Measurements from ENCODE around the gene ZNF580.

ZNF580 gene

GRCh38 chr19:55667006-55667381 is 26.2 kb downstream of the ZNF580 start:
- Histone ChIP-seq H3K79me2 (ENCODE audit: insufficient read depth, low read length) (peaks cover 96% of the 10 kb centered on the region), H3K4me2 (ENCODE audit: low read depth, low read length, poor library complexity, severe bottlenecking) (no peak overlapping the region), H4K20me1 (ENCODE audit: insufficient read depth, low read length, poor library complexity, severe bottlenecking) (peaks cover 92% of the 10 kb centered on the region), H2AFZ (ENCODE audit: low read length) (no peak overlapping the region), H3K9ac (ENCODE audit: low read depth, low read length, poor library complexity, severe bottlenecking) (no peak overlapping the region), H3K27me3 (ENCODE audit: insufficient read depth, low read length, poor library complexity, severe bottlenecking) (no peaks in the 10 kb centered on the region), H3K4me3 (ENCODE audit: low read length, poor library complexity, severe bottlenecking) (no peak overlapping the region), H3K9me3 (ENCODE audit: insufficient read depth, low read depth, low read length) (no peaks in the 10 kb centered on the region), H3F3A (ENCODE audit: low read depth) (no peaks in the 10 kb centered on the region), H3K36me3 (ENCODE audit: insufficient read depth, low read length) (peaks cover 90% of the 10 kb centered on the region), H3K4me1 (ENCODE audit: insufficient read depth, low read length, poor library complexity, severe bottlenecking) (no peaks in the 10 kb centered on the region), H3K9me2 (replicated peaks; ENCODE audit: low read depth, low read length) (no peaks in the 10 kb centered on the region)
- TF ChIP-seq, protein P1, sequence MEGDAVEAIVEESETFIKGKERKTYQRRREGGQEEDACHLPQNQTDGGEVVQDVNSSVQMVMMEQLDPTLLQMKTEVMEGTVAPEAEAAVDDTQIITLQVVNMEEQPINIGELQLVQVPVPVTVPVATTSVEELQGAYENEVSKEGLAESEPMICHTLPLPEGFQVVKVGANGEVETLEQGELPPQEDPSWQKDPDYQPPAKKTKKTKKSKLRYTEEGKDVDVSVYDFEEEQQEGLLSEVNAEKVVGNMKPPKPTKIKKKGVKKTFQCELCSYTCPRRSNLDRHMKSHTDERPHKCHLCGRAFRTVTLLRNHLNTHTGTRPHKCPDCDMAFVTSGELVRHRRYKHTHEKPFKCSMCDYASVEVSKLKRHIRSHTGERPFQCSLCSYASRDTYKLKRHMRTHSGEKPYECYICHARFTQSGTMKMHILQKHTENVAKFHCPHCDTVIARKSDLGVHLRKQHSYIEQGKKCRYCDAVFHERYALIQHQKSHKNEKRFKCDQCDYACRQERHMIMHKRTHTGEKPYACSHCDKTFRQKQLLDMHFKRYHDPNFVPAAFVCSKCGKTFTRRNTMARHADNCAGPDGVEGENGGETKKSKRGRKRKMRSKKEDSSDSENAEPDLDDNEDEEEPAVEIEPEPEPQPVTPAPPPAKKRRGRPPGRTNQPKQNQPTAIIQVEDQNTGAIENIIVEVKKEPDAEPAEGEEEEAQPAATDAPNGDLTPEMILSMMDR (conservative IDR thresholded peaks at IDR 0.05; ENCODE audit: low read length), result no peak

DNA sequence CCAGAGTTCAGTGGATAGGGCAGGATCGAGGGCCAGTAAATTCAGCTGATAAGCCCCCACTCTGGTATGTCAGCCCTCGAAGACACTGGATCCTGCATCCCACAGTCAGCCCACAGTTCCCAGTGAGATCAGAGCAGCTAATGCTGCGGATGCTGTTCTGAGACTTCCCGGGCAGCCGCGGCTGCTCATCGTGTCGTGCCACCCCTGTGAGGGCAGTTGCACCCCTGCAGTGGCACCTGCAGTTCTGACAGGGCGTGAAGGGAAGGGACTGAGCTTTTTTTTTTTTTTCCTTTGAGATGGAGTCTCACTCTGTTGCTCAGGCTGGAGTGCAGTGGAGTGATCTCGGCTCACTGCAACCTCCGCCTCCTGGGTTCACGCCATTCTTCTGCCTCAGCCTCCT is 26.7 kb downstream of the ZNF580 start:
- Histone ChIP-seq H3K4me1 (ENCODE audit: insufficient read depth, low read length, poor library complexity, severe bottlenecking) (no peaks in the 10 kb centered on the region), H3F3A (ENCODE audit: low read depth) (no peaks in the 10 kb centered on the region), H3K4me2 (ENCODE audit: low read depth, low read length, poor library complexity, severe bottlenecking) (no peak overlapping the region), H3K79me2 (ENCODE audit: insufficient read depth, low read length) (peaks cover 96% of the 10 kb centered on the region), H3K9ac (ENCODE audit: low read depth, low read length, poor library complexity, severe bottlenecking) (no peak overlapping the region), H3K36me3 (ENCODE audit: insufficient read depth, low read length) (peaks cover 90% of the 10 kb centered on the region), H3K4me3 (ENCODE audit: low read length, poor library complexity, severe bottlenecking) (no peak overlapping the region), H4K20me1 (ENCODE audit: insufficient read depth, low read length, poor library complexity, severe bottlenecking) (peaks cover 92% of the 10 kb centered on the region), H3K9me3 (ENCODE audit: insufficient read depth, low read depth, low read length) (no peaks in the 10 kb centered on the region), H3K9me2 (replicated peaks; ENCODE audit: low read depth, low read length) (no peaks in the 10 kb centered on the region), H2AFZ (ENCODE audit: low read length) (no peak overlapping the region), H3K27me3 (ENCODE audit: insufficient read depth, low read length, poor library complexity, severe bottlenecking) (no peaks in the 10 kb centered on the region)
- TF ChIP-seq EZH2phosphoT487 (IDR thresholded peaks at IDR 0.05; ENCODE audit: borderline replicate concordance), result no peak
- TF ChIP-seq, protein P1 (conservative IDR thresholded peaks at IDR 0.05; ENCODE audit: low read length), result no peak

DNA sequence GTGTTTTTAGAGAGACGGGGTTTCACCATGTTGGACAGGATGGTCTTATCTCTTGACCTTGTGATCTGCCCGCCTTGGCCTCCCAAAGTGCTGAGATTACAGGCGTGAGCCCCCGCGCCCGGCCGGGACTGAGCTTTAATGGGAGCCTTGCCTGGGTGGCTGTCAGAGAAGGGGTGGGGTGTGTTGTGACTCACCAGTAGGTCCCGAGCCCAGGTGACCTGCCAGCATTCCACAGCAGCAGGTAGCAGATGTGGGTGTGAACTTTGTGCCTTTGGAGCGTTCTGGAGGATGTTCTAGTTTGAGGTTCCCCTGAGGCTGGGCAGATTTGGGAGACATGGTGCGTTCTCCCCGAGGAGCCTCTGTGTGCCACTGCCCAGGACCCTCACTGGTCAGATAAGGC is 27.2 kb downstream of the ZNF580 start:
- Histone ChIP-seq H3K36me3 (ENCODE audit: insufficient read depth, low read length) (peaks cover 90% of the 10 kb centered on the region), H3K4me3 (ENCODE audit: low read length, poor library complexity, severe bottlenecking) (no peak overlapping the region), H3F3A (ENCODE audit: low read depth) (no peaks in the 10 kb centered on the region), H3K27me3 (ENCODE audit: insufficient read depth, low read length, poor library complexity, severe bottlenecking) (no peaks in the 10 kb centered on the region), H2AFZ (ENCODE audit: low read length) (no peak overlapping the region), H3K9me2 (replicated peaks; ENCODE audit: low read depth, low read length) (no peaks in the 10 kb centered on the region), H3K9me3 (ENCODE audit: insufficient read depth, low read depth, low read length) (no peaks in the 10 kb centered on the region), H3K4me1 (ENCODE audit: insufficient read depth, low read length, poor library complexity, severe bottlenecking) (no peaks in the 10 kb centered on the region), H3K9ac (ENCODE audit: low read depth, low read length, poor library complexity, severe bottlenecking) (no peak overlapping the region), H3K79me2 (ENCODE audit: insufficient read depth, low read length) (peaks cover 96% of the 10 kb centered on the region), H4K20me1 (ENCODE audit: insufficient read depth, low read length, poor library complexity, severe bottlenecking) (peaks cover 92% of the 10 kb centered on the region), H3K4me2 (ENCODE audit: low read depth, low read length, poor library complexity, severe bottlenecking) (no peak overlapping the region)
- TF ChIP-seq, protein P1 (conservative IDR thresholded peaks at IDR 0.05; ENCODE audit: low read length), result no peak
- TF ChIP-seq EZH2phosphoT487 (IDR thresholded peaks at IDR 0.05; ENCODE audit: borderline replicate concordance), result no peak

Measured in Loucy (cell line).